Activated CD8-positive, alpha-beta memory T cell treated with anti-CD3 and anti-CD28 coated beads, Interleukin-2, amount 50 U/mL, for 1 hour (primary cell): Measurements from ENCODE around the gene AKAP12.

Experiments used
- DNase-seq: peaks from one replicate; pipeline ENCODE4 v3.0.0-alpha.2; 2020; ENCODE audit errors: extremely low read depth

Gene AKAP12

GRCh38 chr6:151279891-151280290 lies 40.1 kb downstream of the AKAP12 start:
- no peak for DNase-seq

DNA sequence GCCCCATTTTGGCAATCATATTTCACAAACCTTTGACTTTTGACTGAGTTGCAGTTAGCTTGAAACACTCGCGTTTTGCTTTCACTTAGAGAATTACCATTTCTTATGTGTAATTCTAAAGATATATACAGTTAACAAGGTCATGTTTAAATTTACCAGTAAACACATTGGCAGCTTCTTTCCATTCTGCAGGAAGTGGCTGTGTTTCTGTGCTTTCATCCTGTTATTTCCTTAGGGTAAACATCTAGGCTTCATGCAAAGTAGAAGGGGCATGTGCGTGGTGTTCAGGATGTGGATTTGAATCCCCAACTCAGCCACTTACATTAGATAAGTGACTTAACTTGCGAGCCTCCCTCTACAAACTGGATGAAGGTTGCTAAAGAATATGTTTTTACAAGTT lies 41.1 kb downstream of the AKAP12 start:
- DNase-seq = no peak

DNA sequence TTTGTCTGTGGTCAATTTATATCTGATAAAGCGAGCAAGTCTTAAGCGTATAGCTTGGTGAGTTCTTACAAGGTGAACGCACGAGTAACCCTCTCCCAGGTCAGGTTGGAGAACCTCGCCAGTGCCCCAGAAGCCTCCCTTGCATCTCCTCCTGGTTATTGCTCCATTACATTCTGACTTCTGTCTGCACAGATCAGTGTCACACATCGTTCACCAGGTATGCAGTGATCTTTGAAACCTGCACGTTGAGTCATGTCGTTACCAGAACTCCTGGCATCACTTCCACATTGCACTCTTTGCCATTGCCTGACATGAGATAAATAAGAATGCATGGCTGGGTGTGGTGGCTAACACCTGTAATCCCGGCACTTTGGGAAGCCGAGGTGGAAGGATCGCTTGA lies 44.2 kb downstream of the AKAP12 start:
- no peak for DNase-seq

DNA sequence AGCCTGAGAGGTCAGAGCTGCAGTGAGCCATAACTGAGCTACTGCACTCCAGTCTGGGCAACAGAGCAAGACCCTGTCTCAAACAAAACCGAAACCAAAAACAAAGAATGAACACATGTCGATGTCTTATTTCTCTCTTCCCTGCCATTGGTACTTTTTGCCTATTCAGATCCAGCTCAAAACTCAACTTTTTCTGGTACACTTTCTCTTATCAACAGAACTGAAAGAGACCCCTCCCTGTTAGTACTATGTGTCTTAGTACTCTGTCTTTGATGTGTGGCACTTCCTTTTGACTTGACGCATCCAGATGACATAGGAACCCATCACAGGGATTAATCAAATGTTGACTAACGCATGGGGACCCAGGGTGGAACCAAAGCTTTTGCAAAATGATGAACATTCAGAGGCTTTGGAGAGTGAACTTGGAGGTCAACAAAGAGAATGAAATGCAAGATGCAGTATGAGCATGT lies 44.8 kb downstream of the AKAP12 start:
- DNase-seq = no peak

DNA sequence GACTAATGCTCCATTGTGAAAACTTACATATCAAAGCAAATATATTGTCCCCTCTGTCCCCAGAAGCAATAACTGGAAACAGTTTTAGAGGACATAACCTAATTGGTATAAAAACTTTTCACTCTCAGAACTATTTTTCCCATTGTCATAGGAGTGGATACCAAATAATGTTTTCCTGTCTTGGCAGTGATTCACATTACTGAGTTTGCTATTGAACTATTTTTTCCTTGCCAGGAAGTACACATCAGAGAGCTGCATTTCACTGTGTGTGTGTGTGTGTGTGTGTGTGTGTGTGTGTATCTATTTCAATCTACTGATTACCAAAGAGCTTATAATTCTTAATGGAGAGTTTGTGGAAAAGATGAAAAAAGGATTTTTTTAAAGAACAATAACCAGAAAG lies 45.4 kb downstream of the AKAP12 start:
- no peak for DNase-seq

- no peak for DNase-seq
These were observed 46.4 kb downstream of the AKAP12 start for GRCh38 chr6:151286214-151286613.

GRCh38 chr6:151288712-151289398 lies 49.1 kb downstream of the AKAP12 start:
- DNase-seq = no peak

DNA sequence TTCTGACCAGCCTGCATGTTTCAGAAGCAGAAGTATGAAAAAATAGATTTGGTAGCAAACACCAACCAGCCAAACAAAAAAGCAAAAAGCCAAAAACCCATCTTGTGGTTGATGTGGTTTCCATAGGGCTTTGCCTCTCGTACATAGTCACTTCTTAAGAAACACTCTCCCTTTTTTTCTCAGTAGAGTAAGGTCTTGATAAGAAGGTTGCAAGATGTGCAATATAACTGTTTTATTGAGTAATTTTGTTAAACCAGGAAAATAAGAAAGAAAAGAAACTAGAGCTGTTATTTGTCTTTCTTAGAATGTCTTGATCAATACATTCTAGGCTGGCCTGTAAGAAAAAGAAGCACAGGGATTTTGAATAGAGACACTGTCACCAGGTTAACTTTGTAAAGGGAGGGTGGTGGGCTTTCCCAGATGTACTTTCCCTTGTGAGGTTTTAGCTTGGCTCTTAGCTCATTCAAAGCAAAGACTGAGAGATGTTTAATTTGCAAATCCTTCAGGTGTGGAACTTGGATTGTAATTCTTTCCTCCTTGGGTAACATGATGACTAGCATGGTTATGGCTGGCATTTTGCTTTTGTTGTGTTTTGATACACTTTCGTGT lies 49.7 kb downstream of the AKAP12 start:
- DNase-seq = no peak

DNA sequence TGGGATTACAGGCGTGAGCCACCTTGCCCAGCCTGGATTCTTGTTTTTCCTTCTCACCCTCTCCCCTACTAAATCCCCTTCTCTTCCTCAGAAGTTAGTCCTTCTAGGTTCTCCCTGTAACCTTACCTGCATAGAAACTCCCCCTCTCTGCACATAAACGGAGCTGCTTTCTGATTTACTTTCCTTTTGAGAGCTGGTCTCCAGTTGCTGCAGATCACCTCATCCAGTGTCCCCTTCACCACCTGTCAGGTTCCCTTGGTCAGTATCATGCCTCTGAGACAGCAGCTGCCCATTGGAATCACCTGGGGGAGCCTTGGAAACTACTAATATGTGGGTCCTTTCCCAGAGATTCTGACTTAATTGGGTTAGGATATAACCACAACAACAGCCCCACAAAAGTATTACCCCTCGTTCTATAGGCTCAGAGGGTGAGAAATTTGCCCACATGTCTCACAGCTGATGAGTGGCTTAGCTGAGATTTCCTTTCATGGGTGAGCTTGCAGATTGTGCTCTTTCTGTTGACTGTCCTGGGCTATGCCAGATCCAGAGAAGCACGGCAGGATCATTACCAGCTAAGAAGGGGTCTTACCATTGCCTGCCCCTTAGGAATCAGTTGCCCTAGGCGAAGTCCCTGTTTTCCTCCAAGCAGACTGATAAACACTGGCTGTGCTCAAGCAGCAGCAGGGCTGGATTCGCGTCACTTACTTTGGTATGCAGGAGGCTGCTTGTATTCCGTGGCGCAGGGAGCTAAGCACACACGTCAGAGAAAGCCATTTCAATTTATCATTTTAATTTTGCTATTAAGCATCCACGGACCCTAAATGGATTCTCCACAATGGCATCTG lies 51.3 kb downstream of the AKAP12 start:
- no peak for DNase-seq

GRCh38 chr6:151291722-151292059 lies 51.9 kb downstream of the AKAP12 start:
- no peak for DNase-seq

DNA sequence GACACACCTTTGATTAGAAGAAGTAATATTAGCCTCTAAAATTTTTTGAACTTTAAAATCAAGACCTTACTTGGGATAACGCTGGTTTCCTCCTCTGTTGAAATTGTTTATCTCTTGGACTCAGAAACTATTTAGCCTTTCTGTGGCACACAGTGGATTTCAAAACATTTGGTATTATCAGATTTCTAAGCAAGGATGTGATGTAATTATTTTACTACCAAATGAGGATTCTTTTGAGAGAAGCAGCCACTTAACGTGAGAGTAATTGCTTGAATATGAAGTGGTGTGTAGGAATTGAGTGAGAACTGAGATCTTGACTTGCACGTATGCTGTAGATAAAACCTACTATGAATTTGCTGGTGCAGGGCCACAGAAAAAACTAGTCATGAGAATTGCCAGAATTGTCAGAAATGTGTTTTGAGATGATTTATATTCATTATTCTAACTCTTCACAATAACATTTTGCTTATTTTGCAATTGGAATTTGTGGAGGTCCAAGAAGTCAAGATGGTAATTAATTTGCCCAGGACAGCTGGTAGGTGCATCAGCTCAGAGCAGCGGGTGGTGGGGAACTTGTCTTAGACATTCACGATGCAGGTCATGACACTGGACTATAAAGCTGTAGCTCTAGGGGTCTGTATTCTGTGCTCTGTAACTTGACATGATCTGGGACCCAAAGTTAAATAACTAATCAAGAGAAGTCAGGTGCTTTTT lies 53.4 kb downstream of the AKAP12 start:
- DNase-seq = no peak

- DNase-seq = no peak
These were observed 53.9 kb downstream of the AKAP12 start for GRCh38 chr6:151293688-151294016.

- DNase-seq = no peak
These were observed 54.9 kb downstream of the AKAP12 start for GRCh38 chr6:151294561-151295101.

DNA sequence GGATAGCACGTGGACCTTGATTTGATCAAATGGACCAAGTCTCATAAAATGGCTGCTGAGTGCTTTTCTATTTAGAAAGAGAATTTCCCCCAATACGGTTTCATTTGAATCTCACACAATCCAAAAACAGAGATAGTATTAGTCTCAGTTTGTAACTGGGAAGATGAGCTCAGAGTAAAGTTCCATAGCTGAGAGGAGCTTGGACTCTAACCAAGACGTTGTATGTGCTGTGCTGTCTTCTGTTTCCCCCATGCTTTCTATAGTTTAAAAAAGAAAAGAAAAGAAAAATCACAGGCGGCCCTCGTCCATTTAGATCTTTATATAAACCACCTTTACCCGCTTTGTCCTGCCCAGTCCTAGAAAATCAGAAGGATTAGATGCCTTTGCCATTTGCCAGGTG lies 58.1 kb downstream of the AKAP12 start:
- no peak for DNase-seq

DNA sequence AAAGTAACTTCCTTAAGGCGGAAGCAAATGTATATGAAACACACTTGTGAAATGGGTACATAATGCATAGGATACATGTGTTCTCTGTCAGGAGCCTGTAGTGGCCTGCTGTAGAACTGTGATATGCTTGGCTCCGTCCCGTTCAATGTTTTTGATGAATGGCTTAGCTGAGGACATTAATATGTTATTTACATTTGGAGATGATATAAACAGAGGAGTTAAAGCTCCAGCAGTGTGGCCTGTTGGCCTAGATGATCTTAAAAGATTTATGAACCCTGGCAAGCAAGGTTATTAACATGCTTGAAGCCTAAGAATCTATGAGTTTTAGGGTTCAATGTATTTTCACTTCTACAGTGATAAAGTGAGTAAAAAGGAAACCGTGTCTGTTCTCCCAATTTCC lies 59.2 kb downstream of the AKAP12 start:
- no peak for DNase-seq

DNA sequence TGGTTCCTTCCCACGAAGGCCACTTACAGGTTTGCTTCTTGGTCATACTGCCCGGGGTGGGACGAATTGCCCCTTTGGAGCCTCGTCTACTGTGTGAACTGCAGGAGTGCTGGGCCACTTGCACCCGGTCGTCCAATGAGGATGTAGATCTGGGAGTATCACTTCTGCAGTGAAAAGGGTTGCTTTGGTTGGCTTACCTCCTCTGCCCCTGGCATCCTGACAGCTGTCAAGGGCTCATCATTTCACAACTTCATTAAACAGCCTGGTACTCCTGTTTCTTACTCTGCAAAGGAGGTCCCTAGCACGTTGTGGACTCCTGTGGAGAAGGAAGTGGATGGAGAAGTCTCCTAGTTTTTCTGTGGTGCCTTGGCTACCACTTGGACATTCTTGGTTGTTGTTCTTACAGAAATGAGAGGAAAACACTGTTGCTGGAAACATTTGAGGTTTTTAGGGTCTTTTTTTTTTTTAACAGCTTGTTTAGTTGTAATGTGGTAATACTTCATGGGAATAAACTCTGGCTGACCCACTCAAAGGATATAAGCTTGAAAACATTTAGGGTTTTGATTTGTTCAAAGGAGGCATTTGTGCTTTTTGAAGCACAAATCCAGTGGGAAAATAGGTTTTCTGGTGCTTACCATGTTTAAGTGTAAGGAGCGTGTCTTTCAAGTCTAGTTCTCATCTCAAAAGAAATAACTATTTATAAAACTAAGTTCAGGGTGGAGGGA lies 60.7 kb downstream of the AKAP12 start:
- no peak for DNase-seq

GRCh38 chr6:151301547-151301946 lies 61.8 kb downstream of the AKAP12 start:
- no peak for DNase-seq

GRCh38 chr6:151303231-151303630 lies 63.5 kb downstream of the AKAP12 start:
- no peak for DNase-seq

GRCh38 chr6:151306269-151306783 lies 66.6 kb downstream of the AKAP12 start:
- DNase-seq = no peak

- no peak for DNase-seq
These were observed 67.7 kb downstream of the AKAP12 start for GRCh38 chr6:151307501-151307900.

GRCh38 chr6:151309619-151310018 lies 69.9 kb downstream of the AKAP12 start:
- no peak for DNase-seq
